ENCODE results near the gene ANKRD28.

Gene ANKRD28

GRCh38 chr3:15754047-15754446, 43.7 kb downstream of the ANKRD28 start:
- Histone ChIP-seq H3K9ac (ENCODE audit: low read depth, low read length, poor library complexity, severe bottlenecking) (no peak overlapping the region), H3K79me2 (ENCODE audit: insufficient read depth, low read length) (peaks cover 46% of the 10 kb centered on the region), H3K36me3 (ENCODE audit: insufficient read depth, low read length) (peaks cover 68% of the 10 kb centered on the region)

GRCh38 chr3:15753056-15753710, 44.6 kb downstream of the ANKRD28 start:
- TF ChIP-seq CTCF (conservative IDR thresholded peaks at IDR 0.05; ENCODE audit: low read length) (no peak), EZH2phosphoT487 (IDR thresholded peaks at IDR 0.05; ENCODE audit: borderline replicate concordance) (no peak)
- Histone ChIP-seq H3K27me3 (ENCODE audit: insufficient read depth, low read length, poor library complexity, severe bottlenecking) (no peaks in the 10 kb centered on the region), H3K4me1 (ENCODE audit: insufficient read depth, low read length, poor library complexity, severe bottlenecking) (peaks cover 16% of the 10 kb centered on the region), H2AFZ (ENCODE audit: low read length) (no peak overlapping the region), H3K9me2 (replicated peaks; ENCODE audit: low read depth, low read length) (no peaks in the 10 kb centered on the region), H3K36me3 (ENCODE audit: insufficient read depth, low read length) (peaks cover 66% of the 10 kb centered on the region), H3K9ac (ENCODE audit: low read depth, low read length, poor library complexity, severe bottlenecking) (no peak overlapping the region), H3F3A (ENCODE audit: low read depth) (peaks cover 3% of the 10 kb centered on the region; the same call in 1 of the 2 replicates), H3K4me2 (ENCODE audit: low read depth, low read length, poor library complexity, severe bottlenecking) (no peak overlapping the region), H3K79me2 (ENCODE audit: insufficient read depth, low read length) (peaks cover 39% of the 10 kb centered on the region), H4K20me1 (ENCODE audit: insufficient read depth, low read length, poor library complexity, severe bottlenecking) (peaks cover 20% of the 10 kb centered on the region), H3K4me3 (ENCODE audit: low read length, poor library complexity, severe bottlenecking) (no peak overlapping the region), H3K9me3 (ENCODE audit: insufficient read depth, low read depth, low read length) (no peaks in the 10 kb centered on the region)

More at GRCh38 chr3:15754047-15754446, 43.7 kb downstream of the ANKRD28 start:
- Histone ChIP-seq H2AFZ (ENCODE audit: low read length) (no peak overlapping the region), H3K9me2 (replicated peaks; ENCODE audit: low read depth, low read length) (no peaks in the 10 kb centered on the region), H3K4me1 (ENCODE audit: insufficient read depth, low read length, poor library complexity, severe bottlenecking) (peaks cover 16% of the 10 kb centered on the region), H3K27me3 (ENCODE audit: insufficient read depth, low read length, poor library complexity, severe bottlenecking) (no peaks in the 10 kb centered on the region), H3K9me3 (ENCODE audit: insufficient read depth, low read depth, low read length) (no peaks in the 10 kb centered on the region), H4K20me1 (ENCODE audit: insufficient read depth, low read length, poor library complexity, severe bottlenecking) (peaks cover 20% of the 10 kb centered on the region), H3K4me3 (ENCODE audit: low read length, poor library complexity, severe bottlenecking) (no peak overlapping the region), H3F3A (ENCODE audit: low read depth) (peaks cover 3% of the 10 kb centered on the region; the same call in 1 of the 2 replicates), H3K4me2 (ENCODE audit: low read depth, low read length, poor library complexity, severe bottlenecking) (no peak overlapping the region)
- no peak for TF ChIP-seq CTCF (conservative IDR thresholded peaks at IDR 0.05; ENCODE audit: low read length)
- TF ChIP-seq EZH2phosphoT487 (IDR thresholded peaks at IDR 0.05; ENCODE audit: borderline replicate concordance), result no peak

GRCh38 chr3:15750879-15751278, 46.9 kb downstream of the ANKRD28 start:
- TF ChIP-seq CTCF (conservative IDR thresholded peaks at IDR 0.05; ENCODE audit: low read length) (no peak), EZH2phosphoT487 (IDR thresholded peaks at IDR 0.05; ENCODE audit: borderline replicate concordance) (no peak)
- no peaks in the 10 kb centered on the region for H3K9me3 ChIP-seq (ENCODE audit: insufficient read depth, low read depth, low read length)
- no peak overlapping the region for H3K9ac ChIP-seq (ENCODE audit: low read depth, low read length, poor library complexity, severe bottlenecking)
- H3K4me3 ChIP-seq (ENCODE audit: low read length, poor library complexity, severe bottlenecking), result no peak overlapping the region
- H3F3A ChIP-seq (ENCODE audit: low read depth), result peaks cover 3% of the 10 kb centered on the region; the same call in 1 of the 2 replicates
- H2AFZ ChIP-seq (ENCODE audit: low read length), result no peak overlapping the region
- H3K27me3 ChIP-seq (ENCODE audit: insufficient read depth, low read length, poor library complexity, severe bottlenecking), result no peaks in the 10 kb centered on the region
- no peaks in the 10 kb centered on the region for H3K9me2 ChIP-seq (replicated peaks; ENCODE audit: low read depth, low read length)
- peaks cover 66% of the 10 kb centered on the region for H3K36me3 ChIP-seq (ENCODE audit: insufficient read depth, low read length)
- peaks cover 9% of the 10 kb centered on the region for H3K4me1 ChIP-seq (ENCODE audit: insufficient read depth, low read length, poor library complexity, severe bottlenecking)
- H4K20me1 ChIP-seq (ENCODE audit: insufficient read depth, low read length, poor library complexity, severe bottlenecking), result peaks cover 13% of the 10 kb centered on the region
- H3K4me2 ChIP-seq (ENCODE audit: low read depth, low read length, poor library complexity, severe bottlenecking), result no peak overlapping the region
- peaks cover 25% of the 10 kb centered on the region for H3K79me2 ChIP-seq (ENCODE audit: insufficient read depth, low read length)
